ENCODE data around the gene KRT37. TPM values are rescaled to one million over a fixed set of nuclear protein-coding genes. Genes with fewer than 3 reads are reported as not detected.

The KRT37 gene
- total RNA-seq = not detected
- polyA plus RNA-seq (2013, experiment 1 of 2) = not detected
- polyA plus RNA-seq (2013, experiment 2 of 2) = not detected
- long read RNA-seq, experiment 1 = 0 reads
- long read RNA-seq, experiment 2 = 0 reads
- long read RNA-seq, experiment 3 = 0 reads
- long read RNA-seq, experiment 4 = 0 reads

DNA sequence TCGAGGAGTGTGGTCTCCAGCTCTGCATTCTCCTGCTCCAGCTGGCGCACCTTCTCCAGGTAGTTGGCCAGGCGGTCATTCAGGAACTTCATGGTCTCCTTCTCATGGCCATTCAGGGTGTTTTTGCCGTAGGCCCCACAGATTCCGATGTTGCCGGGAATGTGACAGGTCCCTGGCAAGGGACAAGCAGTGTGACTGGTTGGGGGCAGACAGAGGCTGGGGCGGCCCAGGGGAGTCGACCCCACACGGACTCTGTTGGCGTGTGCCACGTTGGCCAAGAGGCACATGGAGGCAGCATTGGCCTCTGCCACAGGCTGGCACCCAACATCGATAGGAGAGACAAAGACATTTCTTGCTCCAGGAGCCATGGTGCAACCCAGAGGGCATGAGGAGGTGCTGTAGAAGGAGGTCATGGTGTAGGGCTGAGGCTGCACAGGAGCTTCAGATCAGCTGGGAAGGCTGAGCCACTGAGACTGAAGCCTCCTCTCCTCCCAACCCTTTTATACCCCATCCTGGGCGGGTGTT lies at the start of gene KRT37:
Gene KRT37 (minus strand): TSS at position 475 of the 525 bp plus-strand sequence. CDS start 62 bp downstream, at position 413.
- Histone ChIP-seq H3K9ac (ENCODE audit: extremely low read depth, low read length, poor library complexity, severe bottlenecking) (no peak within 1 kb of the TSS), H3K27ac (ENCODE audit: low read depth, low read length) (no peak within 1 kb of the TSS), H3K4me3 (ENCODE audit: low read length) (no peak within 1 kb of the TSS), H3K27me3 (ENCODE audit: control insufficient read depth, insufficient read depth, low read length, poor library complexity, severe bottlenecking) (peaks cover 8% of the 10 kb centered on the region), H3K4me1 (ENCODE audit: control insufficient read depth, insufficient read depth, low read length) (no peaks in the 10 kb centered on the region), H3K36me3 (ENCODE audit: control insufficient read depth, insufficient read depth, low read length) (no peaks in the 10 kb centered on the region), H3K9me3 (ENCODE audit: control insufficient read depth, low read length) (no peaks in the 10 kb centered on the region)
- Mint-ChIP-seq H3K27ac (no peak within 1 kb of the TSS), H3K4me1 (no peaks in the 10 kb centered on the region), H3K27me3 (ENCODE audit: insufficient read depth) (peaks cover 5% of the 10 kb centered on the region), H3K4me3 (no peak within 1 kb of the TSS), H3K36me3 (ENCODE audit: low read depth) (no peaks in the 10 kb centered on the region), H3K9me3 (no peaks in the 10 kb centered on the region)
- WGBS, 2 experiments (ENCODE audit: insufficient coverage in 1 of 2, insufficient read length in 1 of 2) = 92 to 95% methylated on average over 11 to 12 of the region's 13 CpGs
- DNase-seq = no peak
- TF ChIP-seq, protein P1, sequence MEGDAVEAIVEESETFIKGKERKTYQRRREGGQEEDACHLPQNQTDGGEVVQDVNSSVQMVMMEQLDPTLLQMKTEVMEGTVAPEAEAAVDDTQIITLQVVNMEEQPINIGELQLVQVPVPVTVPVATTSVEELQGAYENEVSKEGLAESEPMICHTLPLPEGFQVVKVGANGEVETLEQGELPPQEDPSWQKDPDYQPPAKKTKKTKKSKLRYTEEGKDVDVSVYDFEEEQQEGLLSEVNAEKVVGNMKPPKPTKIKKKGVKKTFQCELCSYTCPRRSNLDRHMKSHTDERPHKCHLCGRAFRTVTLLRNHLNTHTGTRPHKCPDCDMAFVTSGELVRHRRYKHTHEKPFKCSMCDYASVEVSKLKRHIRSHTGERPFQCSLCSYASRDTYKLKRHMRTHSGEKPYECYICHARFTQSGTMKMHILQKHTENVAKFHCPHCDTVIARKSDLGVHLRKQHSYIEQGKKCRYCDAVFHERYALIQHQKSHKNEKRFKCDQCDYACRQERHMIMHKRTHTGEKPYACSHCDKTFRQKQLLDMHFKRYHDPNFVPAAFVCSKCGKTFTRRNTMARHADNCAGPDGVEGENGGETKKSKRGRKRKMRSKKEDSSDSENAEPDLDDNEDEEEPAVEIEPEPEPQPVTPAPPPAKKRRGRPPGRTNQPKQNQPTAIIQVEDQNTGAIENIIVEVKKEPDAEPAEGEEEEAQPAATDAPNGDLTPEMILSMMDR (conservative IDR thresholded peaks at IDR 0.05) = no peak

DNA sequence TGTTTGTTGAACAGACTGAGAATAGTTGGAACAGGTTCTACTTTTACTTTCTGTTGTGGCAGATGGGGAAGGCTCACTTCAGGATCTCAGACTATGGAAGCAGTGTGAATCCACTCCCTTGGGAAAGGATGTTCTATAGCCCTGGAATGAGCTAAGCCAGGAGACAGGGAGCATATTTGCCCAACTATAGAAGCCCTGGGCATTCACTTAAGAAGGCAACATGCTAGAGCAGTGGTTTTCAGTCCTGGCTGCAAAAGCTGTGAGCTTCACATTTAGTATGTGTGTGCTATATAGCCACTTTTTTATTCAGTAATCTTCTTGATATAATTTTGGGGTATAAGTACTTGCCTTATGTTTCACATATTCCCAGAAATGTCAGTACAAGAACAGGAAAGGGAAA lies 44.0 kb upstream of the KRT37 start:
- Mint-ChIP-seq H3K36me3 (ENCODE audit: low read depth) (no peaks in the 10 kb centered on the region), H3K4me1 (no peaks in the 10 kb centered on the region), H3K27me3 (ENCODE audit: insufficient read depth) (peaks cover 6% of the 10 kb centered on the region), H3K27ac (no peak overlapping the region), H3K4me3 (no peak overlapping the region), H3K9me3 (peaks cover 9% of the 10 kb centered on the region)
- no peaks in the 10 kb centered on the region for H3K27me3 ChIP-seq (ENCODE audit: control insufficient read depth, insufficient read depth, low read length, poor library complexity, severe bottlenecking)
- no peak overlapping the region for H3K9ac ChIP-seq (ENCODE audit: extremely low read depth, low read length, poor library complexity, severe bottlenecking)
- no peak for DNase-seq
- H3K4me3 ChIP-seq (ENCODE audit: low read length) = no peak overlapping the region
- H3K27ac ChIP-seq (ENCODE audit: low read depth, low read length) = no peak overlapping the region
- peaks cover 11% of the 10 kb centered on the region for H3K9me3 ChIP-seq (ENCODE audit: control insufficient read depth, low read length)
- no peaks in the 10 kb centered on the region for H3K36me3 ChIP-seq (ENCODE audit: control insufficient read depth, insufficient read depth, low read length)
- TF ChIP-seq, protein P1 (conservative IDR thresholded peaks at IDR 0.05) = no peak
- no peaks in the 10 kb centered on the region for H3K4me1 ChIP-seq (ENCODE audit: control insufficient read depth, insufficient read depth, low read length)

DNA sequence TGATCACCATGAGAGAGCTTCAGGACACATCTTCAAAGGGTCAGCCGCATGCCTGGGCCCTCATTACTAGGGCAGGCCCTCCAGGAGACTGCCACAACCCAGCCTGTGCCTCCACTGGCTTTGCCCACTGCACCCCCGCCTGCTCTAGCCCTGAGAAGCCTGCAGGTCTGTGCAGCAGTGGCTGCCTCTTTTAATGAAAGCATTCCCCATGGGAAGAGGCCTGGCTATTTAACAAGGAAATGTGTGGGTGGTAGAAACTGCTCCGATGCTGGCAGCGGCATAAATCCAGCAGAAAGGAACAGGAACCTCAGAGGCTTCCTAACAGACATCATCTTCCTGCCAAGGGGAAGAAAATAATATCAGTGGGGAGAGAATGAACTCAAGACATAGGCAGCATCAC lies 43.2 kb upstream of the KRT37 start:
- WGBS, 2 experiments (ENCODE audit: insufficient coverage in 1 of 2, insufficient read length in 1 of 2) = 88 to 89% methylated on average over 4 of the region's 4 CpGs
- Histone ChIP-seq H3K4me3 (ENCODE audit: low read length) (no peak overlapping the region), H3K9ac (ENCODE audit: extremely low read depth, low read length, poor library complexity, severe bottlenecking) (no peak overlapping the region), H3K27ac (ENCODE audit: low read depth, low read length) (no peak overlapping the region), H3K36me3 (ENCODE audit: control insufficient read depth, insufficient read depth, low read length) (no peaks in the 10 kb centered on the region), H3K27me3 (ENCODE audit: control insufficient read depth, insufficient read depth, low read length, poor library complexity, severe bottlenecking) (no peaks in the 10 kb centered on the region), H3K9me3 (ENCODE audit: control insufficient read depth, low read length) (peaks cover 11% of the 10 kb centered on the region), H3K4me1 (ENCODE audit: control insufficient read depth, insufficient read depth, low read length) (no peaks in the 10 kb centered on the region)
- peaks cover 6% of the 10 kb centered on the region for H3K9me3 Mint-ChIP-seq
- no peak overlapping the region for H3K27ac Mint-ChIP-seq
- no peaks in the 10 kb centered on the region for H3K4me1 Mint-ChIP-seq
- TF ChIP-seq, protein P1 (conservative IDR thresholded peaks at IDR 0.05) = no peak
- no peak overlapping the region for H3K4me3 Mint-ChIP-seq
- H3K36me3 Mint-ChIP-seq (ENCODE audit: low read depth) = no peaks in the 10 kb centered on the region
- H3K27me3 Mint-ChIP-seq (ENCODE audit: insufficient read depth) = peaks cover 3% of the 10 kb centered on the region
- no peak for DNase-seq

Measured in endodermal cell (in vitro differentiated cells).